CD4-positive, alpha-beta T cell treated with Interleukin-21 for 1 hour (primary cell): ENCODE data around the gene NKX2-1.

Source experiments
- DNase-seq: peaks from one replicate; pipeline ENCODE4 v3.0.0-alpha.2; 2020

Gene NKX2-1

GRCh38 chr14:36517242-36518030 lies 2.6 kb downstream of the NKX2-1 start:
- DNase-seq = no peak

GRCh38 chr14:36516719-36517241 lies 3.3 kb downstream of the NKX2-1 start:
- no peak for DNase-seq

GRCh38 chr14:36515896-36516718 lies 3.9 kb downstream of the NKX2-1 start:
- DNase-seq = no peak

GRCh38 chr14:36515105-36515593 lies 4.9 kb downstream of the NKX2-1 start:
- no peak for DNase-seq

DNA sequence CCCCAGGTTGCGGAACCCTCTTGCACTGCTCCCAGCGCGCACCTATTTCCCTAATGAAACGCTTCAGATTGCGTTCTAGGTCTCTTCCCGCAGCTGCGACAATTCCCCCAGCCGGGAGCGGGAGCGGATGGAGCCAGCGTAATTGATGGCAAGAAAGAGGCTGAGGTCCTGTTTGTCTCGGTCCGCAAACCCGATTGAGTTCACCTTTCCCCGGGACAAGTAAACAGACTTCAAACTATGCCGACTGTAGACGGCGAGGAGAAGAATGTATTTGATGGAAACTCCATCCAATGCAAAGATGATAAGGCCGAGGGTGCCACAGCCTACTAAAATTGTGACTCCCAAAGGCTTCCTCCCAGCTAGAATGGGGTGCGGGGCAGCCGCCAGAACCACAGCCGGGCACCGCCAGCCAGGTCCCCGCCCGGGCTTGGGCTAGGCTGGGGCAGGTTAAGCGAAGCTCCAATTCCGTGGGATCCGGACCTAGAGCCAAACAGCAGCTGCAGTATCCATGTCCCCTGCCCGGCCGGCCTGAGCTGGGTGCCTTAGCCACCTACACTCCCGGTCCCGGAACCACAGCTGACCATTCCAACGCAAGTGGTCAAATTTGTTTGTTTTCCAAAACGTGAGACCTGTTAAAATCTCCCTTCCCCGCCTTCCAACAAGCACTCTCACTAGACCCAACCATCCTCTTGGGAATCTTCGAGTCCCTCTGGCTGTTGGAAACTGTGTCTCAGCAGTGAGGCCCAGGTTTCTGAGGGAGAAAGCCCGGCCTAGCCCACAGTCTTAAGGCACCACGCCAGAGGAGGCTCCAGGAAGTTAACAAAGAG lies 5.5 kb downstream of the NKX2-1 start:
- no peak for DNase-seq

DNA sequence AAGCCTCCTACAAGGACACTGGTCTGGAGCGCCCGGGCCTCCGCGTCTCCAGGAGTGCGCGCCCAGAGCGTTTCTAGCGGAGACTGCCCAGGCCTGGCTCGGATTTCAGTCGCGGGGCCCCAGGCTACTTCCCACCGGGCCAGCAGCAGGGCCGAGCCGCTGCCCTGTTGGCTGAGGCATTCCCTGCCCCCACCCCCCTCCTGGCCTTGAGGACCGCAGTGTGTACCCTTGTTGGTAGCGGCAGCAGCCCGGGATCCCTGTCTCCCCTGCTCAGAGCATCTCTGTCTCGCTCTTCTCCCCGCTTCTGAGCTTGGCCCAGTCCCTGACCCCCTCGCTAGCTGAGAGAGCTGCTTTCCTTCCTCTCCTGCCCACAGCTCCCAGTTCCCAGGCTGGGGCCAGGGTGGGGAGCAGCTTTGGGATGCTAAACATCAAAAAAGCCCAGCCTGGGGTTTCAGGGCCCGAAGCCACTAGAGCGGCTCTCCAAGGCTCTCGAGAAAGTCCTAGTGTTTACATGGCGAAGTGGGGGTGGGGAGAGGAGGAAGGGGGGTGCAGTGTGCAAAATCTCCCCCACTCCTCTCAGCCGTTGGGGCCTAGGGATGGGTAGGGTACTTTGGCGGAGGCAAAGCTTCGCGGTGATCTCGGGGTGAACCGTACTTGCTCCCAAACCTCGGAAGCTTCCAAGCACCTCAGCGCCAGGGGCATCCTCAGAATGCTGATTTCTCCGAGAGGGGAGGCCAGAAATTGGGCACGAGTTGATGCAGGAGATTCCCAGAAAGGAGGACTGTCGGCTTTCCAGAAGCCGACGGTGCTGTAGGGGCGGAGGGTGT lies 6.4 kb downstream of the NKX2-1 start:
- no peak for DNase-seq

DNA sequence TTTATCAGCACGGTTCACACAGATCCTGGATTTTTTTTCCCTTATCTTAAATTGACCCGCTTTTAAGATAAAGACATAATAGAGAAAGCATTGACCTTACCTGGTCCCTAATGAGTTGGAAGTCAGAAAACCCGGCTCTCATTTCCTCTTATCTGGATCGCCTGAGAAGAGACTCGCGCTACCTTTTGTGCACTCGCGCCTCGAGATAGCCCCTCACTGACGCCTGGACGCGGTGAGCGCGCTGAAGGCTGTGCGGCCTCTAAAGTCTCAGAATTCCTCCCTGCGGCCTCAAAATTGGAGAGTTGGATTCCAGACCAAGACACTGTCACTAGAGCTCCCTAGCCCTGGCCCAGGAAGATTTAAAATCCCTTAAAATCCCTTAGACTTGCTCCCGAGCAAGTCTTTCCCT lies 7.0 kb downstream of the NKX2-1 start:
- no peak for DNase-seq

GRCh38 chr14:36512585-36513003 lies 7.4 kb downstream of the NKX2-1 start:
- DNase-seq = no peak

GRCh38 chr14:36511981-36512584 lies 7.9 kb downstream of the NKX2-1 start:
- DNase-seq = no peak

DNA sequence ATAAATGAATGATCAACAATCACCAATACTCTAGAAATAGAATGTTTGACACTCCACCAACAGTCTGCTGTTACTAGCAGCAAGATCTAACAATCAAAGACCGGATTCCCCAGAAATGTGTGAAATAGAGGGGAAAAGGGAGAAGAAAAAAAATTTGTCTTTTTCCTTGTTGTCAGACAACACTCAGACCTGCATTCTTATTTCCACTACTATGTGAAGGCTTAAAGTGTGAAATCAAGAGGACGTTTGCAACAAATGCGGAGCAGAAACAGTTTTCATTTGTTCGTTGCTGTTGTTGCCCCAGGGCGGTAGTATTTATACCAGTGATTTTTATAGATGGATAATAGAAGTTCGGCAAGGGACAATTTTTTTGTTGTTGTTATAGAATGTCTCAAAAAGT lies 9.2 kb downstream of the NKX2-1 start:
- no peak for DNase-seq

- DNase-seq = no peak
These were observed 9.8 kb downstream of the NKX2-1 start for GRCh38 chr14:36510078-36510799.

DNA sequence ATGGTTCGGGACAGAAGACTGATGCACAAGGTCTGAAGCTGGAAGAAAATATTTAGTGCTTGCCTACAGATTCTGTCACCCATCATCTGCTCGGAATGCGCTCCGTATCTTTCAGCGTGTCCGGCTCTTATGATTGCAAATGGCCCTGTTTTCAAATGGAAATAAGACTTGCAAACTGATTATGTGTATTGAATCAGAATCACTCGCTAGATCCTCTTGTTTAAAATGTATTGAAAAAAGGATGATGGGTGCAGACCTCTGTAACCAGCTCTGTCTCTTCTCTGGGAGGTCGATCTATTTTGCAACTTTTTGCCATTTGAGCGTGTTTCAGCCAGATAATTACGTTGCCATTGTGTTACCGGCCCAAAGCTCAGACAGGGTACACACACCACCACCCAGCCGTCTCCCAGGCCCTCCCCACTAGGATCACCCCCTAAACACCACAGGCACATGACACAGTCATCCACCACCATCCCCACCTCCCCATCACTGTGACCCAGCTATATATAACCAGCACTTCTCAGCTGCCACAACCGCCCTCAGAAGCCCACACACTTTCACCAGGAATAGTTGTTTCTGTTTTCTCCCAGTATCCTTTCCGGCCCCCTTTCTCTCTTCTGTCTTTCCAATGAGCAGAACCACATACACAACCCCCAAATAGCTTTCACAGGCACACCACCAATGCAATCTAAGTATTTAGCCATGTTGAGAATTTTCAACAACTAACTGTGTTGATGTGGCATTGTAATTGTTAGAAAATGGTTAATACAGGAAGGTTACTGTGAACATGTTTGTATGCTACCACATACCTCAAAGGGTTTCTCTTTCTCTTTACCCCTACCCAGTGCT lies 10.7 kb downstream of the NKX2-1 start:
- no peak for DNase-seq

- no peak for DNase-seq
These were observed 11.5 kb downstream of the NKX2-1 start for GRCh38 chr14:36508418-36509068.

- DNase-seq = no peak
These were observed 12.1 kb downstream of the NKX2-1 start for GRCh38 chr14:36507847-36508417.

DNA sequence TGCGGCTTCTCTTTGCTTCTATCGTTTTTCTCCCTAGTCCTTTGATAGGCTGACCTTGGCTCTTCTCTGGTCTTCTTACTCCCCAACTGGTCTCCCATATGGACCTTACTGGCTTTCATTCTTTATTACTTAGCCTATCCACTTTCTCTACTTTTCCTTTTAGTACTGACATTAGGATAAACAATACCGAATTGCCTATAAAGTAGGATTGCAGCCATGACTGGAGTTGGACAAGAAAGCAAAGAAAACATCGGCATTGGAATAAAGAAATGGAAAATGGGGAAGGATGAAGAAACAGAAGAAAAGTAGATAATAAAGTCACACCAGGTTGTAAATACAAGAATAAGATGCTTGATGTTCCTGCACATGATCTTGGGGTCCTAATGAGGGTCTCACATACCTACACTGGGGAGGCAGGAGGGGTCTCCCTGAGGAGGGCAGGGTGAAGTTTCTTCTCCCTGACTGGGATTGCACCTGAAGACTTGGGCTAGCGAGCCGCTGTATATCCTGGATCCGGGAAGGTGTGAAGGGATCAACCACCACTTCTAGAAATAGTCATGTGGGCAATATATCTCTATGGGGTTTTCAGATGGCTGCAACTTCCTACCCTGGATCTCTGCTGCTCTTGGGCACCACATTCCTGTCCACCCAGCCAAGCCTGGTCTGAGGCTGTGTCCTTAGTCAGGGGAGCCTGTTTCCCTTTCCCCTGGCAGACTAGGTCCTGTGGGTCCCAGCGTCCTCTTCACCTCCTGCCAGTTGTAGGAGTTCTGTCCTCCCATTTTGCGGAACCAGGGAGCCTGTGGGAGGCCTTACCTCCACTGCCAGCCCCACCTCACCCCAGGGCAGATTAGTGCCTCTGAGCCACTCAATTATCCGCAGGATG lies 13.1 kb downstream of the NKX2-1 start:
- no peak for DNase-seq

DNA sequence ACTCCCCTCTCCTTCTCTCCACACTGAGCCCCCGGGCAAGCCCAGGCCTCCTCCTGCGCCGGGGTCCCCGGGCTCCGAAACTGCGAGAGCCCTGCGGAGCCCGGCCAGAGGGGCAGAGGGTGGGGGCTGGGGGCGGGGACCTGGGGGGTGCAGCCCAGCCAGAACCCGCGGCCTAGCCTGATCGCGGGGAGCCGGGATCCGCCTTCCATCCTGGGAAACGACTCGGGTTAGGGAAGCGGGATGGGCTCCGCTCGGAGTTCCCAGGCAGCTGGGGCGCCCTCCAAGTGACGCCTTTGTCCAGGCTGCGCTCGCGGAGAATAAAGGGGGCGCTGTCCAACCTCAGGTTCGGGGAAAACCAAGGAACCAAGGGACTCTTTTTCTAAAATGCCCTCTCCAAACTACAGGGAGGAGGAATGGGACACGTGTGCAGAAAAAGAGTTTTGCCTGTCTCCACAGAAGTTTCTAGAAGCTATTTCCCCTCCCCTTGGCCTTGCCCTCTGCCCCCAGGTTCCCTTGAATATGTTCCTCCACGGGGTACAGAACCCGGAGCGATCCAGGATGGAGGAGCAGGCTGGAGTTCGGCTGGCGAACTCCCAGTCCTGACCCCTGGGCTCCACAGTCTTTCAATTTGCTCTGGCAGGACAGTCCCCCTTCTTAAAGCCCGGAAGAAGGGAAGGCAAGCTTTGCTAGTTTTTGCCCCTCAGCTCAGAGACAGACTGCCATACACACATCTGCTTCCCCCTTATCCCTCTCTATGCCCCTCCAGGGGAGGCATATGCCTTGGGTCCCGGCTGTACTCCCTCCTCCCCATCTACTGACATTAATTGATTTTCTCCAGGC lies 13.9 kb downstream of the NKX2-1 start:
- no peak for DNase-seq
